Stimulated activated CD8-positive, alpha-beta memory T cell treated with anti-CD3 and anti-CD28 coated beads, Interleukin-4, amount 100 ng/mL, for 24 hours (primary cell): ENCODE results near the gene TMEM273.
"Not testable (repeated sequence)": the region's sequence is repeated elsewhere in the genome, so short reads cannot be mapped to it uniquely, and the experiment has no call there.

Source experiments
- DNase-seq: peaks from one replicate; pipeline ENCODE4 v3.0.0-alpha.2; 2020; ENCODE audit warnings: low read depth

The TMEM273 gene

GRCh38 chr10:49204119-49204518, 15.9 kb upstream of the TMEM273 start:
- no peak for DNase-seq

GRCh38 chr10:49202266-49202665, 14.1 kb upstream of the TMEM273 start:
- DNase-seq: no peak

GRCh38 chr10:49200854-49201253, 12.7 kb upstream of the TMEM273 start:
- no peak for DNase-seq

DNA sequence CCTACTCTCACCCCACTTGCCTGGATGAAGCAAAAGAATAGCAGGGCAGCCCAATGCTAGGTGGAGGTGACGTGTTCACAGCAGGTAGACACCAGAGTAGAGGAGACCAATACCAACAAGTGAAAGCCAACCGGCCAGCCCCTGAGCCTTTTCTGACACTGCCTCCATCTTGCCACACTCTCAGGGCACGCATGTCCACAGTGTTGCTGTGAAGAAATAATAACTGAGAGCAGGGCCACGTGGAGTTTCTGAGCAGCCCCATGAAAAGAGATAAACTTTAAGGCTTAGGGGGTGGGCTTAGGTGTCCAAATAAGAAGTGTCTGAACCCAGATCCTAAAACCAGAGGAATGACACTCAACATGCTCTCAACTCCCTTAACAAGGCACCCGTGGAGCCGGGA, 9.0 kb upstream of the TMEM273 start:
- DNase-seq: no peak

DNA sequence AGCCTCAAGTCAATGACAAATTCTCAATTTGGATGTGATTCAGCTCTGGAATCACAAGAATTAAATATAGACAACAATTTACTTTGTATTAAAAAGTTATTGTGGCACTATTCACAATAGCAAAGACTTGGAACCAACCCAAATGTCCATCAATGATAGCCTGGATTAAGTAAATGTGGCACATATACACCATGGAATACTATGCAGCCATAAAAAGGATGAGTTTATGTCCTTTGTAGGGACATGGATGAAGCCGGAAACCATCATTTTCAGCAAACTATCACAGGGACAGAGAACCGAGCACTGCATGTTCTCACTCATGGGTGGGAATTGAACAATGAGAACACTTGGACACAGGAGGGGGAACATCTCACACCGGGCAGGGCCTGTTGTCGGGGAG, 7.7 kb upstream of the TMEM273 start:
- DNase-seq: not testable (repeated sequence)

DNA sequence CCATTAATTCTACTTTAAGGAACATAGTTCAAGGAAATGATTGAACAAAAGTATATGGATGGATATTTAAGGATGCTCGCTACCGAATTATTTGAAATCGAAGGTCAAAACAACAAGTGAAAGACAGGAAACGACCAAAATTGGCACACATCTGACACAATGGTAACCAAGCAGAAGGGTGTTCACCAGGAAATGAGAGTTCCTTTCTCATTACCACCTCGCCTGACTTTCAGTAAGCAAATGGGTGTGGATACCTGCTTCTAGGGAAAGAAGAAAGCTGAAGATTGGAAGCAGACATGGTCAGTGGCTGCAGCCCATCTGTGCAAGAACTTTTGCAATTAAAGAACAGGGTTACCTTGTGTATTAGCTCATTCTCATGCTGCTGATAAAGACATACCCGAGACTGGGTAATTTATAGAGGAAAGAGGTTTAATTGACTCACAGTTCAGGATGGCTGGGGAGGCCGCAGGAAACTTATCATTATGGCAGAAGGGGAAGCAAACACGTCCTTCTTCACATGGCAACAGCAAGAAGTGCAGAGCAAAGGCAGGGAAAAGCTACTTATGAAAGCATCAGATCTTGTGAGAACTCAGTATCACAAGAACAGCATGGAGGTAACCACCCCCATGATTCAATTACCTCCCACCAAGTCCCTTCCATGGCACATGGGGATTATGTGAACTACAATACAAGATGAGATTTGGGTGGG, 6.2 kb upstream of the TMEM273 start:
- no peak for DNase-seq

- DNase-seq: no peak
Observed at GRCh38 chr10:49191349-49191748, 3.2 kb upstream of the TMEM273 start.

DNA sequence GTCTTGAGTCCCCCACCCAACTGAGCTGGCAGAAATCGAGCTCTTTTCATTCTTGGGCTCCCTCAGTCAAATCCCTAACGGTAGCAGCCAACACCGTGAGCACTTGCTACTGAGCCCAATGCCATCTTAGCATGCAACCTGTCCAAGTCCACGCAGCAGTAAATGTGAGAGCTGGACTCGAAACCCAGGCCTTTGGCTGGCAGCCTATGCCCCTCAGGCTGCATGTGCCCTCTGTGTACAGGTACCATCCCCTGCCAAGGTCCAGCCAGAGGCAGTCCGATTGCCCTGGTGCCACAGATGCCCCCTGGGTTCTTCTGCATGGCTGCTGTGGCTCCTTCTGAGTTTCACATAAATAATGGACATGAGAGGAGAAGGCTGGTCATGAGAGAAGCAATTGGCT, 1.2 kb upstream of the TMEM273 start:
- DNase-seq: no peak

DNA sequence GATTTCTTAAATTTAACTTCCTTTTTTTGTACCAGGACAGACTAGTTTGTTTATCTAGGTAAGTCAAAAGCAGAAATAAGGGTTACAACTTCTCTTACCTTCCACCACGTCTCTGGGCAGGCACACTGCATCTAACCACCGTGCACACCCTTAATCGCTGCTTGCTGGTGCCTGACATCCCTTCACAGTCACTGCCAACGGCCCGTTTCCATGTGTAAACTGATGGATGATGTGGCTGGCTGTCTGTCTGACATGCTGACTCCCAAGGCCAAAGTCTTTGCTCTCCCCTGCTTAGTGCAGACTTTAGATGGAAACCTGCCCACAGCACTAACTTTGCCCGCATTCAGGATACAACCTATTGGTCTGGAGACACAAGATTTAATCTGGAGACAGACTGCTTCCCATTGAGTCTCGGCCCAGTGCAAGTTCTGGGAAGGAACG, 1.1 kb downstream of the TMEM273 start:
- no peak for DNase-seq

- no peak for DNase-seq
Observed at GRCh38 chr10:49186613-49187012, 1.6 kb downstream of the TMEM273 start.

DNA sequence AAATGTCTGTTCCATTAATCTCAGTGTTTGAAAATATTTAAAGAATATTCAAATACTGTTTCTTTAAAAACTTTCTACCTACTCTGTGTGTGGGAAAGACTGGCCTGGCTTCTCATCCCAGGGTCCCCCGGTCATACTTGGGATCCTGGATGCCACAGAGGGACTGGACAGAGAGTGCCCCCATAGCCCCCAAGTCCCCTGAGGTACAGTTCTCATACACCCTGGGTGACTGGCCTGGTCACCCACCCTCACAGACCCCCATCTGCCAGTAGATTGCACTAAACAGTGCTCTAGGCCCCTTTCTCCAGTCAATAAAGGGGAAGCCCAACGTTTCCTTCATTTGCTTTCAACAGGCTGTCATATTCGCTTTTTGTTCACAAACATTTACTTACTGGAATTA, 3.0 kb downstream of the TMEM273 start:
- no peak for DNase-seq

GRCh38 chr10:49184642-49185111, 3.5 kb downstream of the TMEM273 start:
- no peak for DNase-seq

DNA sequence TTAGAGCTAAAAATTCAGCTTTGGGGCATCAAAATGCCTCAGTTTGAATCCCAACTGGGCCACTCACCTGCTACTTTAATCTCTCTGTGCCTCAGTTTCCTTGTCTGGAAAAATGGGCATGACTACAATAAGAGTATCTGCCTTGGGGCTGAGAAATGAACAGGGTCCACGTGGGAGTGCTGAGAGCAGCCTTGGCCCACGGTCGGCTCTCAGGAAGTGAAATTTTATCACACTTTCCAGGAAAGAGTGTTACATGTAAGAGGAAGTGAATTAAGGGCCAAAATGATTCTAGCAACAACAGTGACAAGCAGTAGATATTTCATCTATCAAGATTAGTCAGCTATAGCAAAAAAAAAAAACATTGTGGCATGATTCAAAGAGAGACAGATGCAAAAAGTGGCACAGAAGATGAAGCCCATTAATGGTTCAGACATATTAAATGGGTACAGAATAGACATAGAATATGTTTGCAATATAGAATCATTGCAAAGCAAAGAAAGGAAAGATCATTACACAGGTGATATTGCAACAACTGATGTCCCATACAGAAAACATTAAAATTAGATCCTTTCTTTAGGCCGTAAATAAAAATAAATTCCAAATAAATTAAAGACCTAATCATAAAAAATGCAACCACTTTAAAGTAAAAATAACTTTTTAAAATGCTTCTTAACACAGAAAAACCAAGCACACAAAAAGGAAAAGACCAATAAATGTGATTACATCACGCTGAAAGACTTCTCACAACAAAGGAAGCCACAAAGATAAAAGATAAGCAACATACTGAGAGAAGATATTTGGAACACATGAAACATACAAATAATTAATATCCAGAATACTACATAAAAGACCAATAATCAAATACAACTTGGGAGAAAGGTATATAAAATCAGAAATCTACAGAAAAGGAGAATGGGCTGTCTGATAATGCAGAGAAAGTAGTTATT, 4.3 kb downstream of the TMEM273 start:
- DNase-seq: no peak

DNA sequence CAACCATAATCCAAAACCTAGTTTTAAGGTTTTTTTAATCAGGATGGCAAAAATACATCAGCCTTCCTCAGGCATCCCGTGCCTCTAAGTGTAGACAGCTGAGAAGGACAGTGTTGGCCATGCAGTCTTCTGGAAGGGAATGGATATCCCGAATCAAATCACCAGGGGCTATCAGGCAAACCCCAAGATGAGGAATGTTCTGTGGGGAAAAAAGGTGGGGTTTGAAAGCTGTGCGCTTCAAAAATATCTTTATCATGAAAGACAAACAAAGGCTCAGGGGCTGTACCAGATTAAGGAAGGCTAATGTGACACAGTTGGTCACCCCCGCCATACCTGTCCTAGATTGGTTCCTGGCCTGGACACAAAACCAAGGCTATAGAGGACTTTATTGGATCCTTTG, 5.4 kb downstream of the TMEM273 start:
- no peak for DNase-seq

DNA sequence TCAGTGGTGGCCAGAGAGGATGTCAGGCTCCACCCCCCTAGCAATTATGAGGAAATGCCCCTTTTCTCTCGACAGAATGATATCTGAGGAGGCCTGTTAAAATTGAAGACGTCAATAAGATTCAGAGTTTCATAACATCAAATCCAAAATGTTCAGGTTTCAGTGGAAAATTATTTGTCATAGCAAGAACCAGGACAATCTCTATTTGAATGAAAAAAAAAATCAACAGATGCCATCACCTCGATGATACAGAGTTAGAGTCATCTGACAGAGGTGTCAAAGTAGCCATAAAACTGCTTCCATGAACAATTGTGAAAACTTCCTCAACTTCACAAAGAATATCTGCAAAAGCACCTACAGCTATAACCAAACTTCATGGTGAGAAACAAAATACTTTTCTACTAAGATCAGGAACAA, 7.7 kb downstream of the TMEM273 start:
- no peak for DNase-seq

GRCh38 chr10:49179699-49180443, 8.3 kb downstream of the TMEM273 start:
- DNase-seq: no peak

DNA sequence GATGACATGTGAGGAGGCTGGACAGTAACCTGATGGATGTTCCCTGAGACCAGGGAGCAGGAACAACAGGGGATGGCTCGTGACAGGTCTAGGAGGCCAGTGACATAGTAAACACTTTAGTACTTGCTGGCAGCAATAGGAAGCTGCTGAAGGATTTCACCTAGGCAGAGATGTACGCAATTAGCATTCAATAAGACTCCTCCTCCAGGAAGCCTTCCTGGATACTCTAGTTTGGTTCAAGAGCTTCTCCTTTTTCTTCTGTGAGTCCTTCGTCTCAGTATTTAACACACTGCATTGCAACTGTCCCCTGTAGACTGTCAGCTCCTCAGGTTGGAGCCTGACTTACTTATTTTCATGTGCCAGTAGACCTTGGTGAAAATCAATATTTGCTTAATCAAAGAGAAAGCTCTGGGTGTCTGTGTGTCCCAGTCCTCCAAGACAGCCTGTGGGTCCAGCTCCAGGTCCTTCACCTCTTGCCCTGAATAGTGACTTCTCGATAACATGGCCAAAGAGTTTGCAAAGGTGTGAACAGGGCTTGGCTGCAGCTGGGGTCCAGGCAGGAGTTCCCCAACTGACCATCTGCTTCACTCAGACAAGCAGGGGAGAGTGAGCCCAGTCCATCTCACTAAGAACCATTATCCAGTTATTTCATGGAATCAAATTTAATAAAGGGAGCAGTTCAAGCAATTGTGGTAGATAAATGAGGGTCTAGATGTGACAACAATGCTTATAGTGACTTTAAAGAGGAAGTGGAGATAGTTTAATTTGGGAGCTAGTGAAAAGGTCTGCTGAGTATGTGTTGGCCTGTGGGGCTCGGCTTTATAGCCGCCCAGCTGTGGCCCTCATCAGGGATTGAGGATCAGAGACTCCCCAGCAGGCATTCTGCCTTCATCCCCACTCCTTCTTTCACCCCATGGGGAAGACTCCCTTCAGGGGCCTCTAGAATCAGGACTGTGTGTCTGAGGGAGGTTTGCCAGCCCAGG, 9.4 kb downstream of the TMEM273 start:
- DNase-seq: no peak

DNA sequence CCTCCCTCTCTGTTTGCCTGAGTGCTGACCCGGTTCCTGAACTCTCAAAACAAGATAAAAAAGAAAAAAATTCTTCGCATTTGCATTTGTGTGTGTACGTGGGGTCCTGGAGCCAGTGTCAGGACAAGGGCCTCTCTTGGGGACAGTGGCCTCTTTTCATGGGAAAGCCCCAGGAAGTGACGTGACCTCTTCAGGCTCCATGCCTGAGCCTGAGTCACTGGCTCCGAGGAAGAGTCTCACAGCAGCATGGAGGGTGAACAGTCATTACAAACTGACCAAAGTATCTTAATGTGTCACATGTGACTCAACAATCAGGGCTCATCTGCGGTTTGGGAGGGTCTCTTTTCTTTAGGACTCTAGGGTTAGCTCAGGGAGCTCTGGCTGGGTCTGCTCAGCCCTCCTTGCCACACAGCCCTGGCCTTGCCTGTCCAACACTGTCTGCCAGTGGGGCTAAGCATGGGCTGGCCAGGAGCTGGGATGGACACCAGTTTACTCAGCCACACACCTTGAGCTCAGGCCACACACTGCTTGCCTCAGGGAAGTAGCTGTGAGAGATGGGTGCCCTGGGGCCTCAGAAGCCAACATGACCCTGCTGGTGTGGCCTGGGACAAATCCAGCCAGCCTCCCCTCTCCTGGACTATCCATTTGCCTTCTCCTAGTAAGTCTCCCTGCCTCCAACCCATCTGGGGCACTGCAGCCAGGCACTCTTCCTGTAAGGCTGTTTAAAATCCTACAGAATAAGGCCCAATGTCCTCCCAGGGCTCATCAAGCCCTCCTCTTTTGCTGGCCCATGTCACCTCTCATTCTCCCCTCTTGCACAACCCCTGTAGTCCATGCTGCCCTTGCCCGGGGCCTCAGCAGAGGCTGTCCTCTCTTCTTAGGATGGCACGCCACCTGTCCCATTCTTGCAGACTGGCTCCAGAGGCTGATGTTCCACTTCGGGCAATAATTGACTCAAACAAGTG, 10.5 kb downstream of the TMEM273 start:
- no peak for DNase-seq

DNA sequence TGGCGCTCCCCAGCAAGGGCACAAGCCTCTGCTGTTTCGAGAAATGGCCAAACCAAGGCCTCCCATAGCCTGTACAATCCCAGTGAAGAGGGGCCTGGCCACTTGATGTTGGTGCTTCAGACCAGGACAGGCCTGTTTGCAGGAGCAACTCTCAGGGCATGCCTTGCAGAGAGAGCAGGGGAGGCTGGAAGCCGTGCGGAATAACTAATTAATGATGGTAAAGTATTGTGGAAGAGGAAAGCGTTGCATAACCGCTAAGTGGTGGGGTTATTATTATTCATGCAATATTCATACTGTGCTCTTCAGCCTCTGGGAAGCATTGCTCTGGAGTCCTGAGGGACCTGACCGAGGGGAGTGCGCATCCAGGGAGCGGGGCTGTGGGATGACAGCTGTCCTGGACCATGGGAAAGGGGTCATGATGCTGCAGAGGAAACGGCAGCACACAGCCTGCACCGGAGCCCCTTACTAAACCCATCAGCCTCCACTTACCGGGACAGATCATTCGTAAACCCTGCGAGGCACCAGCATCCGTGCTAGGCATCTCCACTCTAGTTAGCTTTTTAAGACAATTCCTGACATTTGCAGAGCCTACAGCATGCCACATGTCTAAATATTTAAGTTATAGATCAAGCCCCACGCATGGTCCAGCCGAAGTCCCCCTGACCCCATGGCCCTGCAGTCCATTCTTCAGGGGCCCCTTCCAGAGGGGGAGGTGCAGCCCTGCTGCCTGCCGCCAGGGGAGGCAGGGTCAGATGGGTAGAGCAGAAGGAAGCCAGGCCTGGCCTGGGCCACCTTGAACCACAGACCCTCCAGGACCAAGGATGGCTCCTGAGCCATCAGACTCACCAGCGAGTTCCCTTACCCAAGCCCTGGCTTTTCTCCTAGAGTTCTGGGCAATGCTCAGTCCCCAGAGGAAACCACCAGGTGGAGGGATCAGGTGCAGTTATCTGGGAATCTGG, 11.6 kb downstream of the TMEM273 start:
- DNase-seq: no peak
